Heart right ventricle (tissue), 16 donors: ENCODE measurements around the gene PAIP2. TPM values are rescaled to one million over a fixed set of nuclear protein-coding genes. Genes with fewer than 3 reads are reported as not detected.
"Not testable (repeated sequence)": the region's sequence is repeated elsewhere in the genome, so short reads cannot be mapped to it uniquely, and the experiment has no call there.

ENCODE experiments used
- ATAC-seq, 8 donors: fragments of 200-7000 bp; cut with Tn5 transposase; one replicate each; pipeline ENCODE4 v1.9.1; 2020; ENCODE audit warnings: mild to moderate bottlenecking in 8 of 8, moderate library complexity in 8 of 8, moderate number of reproducible peaks in 1 of 8
- DNase-seq, 2 donors: peaks; one replicate each; pipeline ENCODE4 v3.0.0-alpha.2; 2020
- H3K27ac ChIP-seq, 10 donors: fragments of 200-600 bp; sonication (generic) in 2 of 10; one replicate each; pipeline versions ENCODE4 v1.5.0 to v1.8.0; 2020 to 2022; ENCODE audit warnings: mild to moderate bottlenecking in 3 of 10
- H3K27me3 ChIP-seq, 7 donors: fragments of 200-600 bp; one replicate each; pipeline ENCODE4 v1.8.0; 2021 to 2022; ENCODE audit warnings: mild to moderate bottlenecking in 2 of 7
- H3K36me3 ChIP-seq, 9 donors: fragments of 200-600 bp; sonication (generic) in 1 of 9; one replicate each; pipeline versions ENCODE4 v1.5.0 to v1.8.0; 2020 to 2022; ENCODE audit warnings: mild to moderate bottlenecking in 2 of 9
- H3K4me1 ChIP-seq, 9 donors: fragments of 200-600 bp; sonication (generic) in 1 of 9; one replicate each; pipeline versions ENCODE4 v1.5.0 to v1.8.0; 2020 to 2022; ENCODE audit warnings: mild to moderate bottlenecking in 4 of 9
- H3K4me3 ChIP-seq, 10 donors: fragments of 200-600 bp; sonication (generic) in 2 of 10; one replicate each; pipeline versions ENCODE4 v1.5.0 to v1.8.0; 2020 to 2022; ENCODE audit warnings: mild to moderate bottlenecking in 7 of 10, moderate library complexity in 2 of 10
- H3K9me3 ChIP-seq, 11 donors: fragments of 200-600 bp in 10 of 11; sonication (generic) in 2 of 11; one replicate each; pipeline versions ENCODE4 v1.5.0 to v1.8.0; 2013 to 2022; ENCODE audit warnings: mild to moderate bottlenecking in 2 of 11, control low read depth in 1 of 11, moderate library complexity in 1 of 11
- WGBS, 2 donors: extraction: QIAGEN DNeasy Blood & Tissue Kit; methylation state at CpG; one replicate each; pipeline ENCODE4 v1.1.7; 2013; ENCODE audit warnings: inconsistent platforms in 1 of 2; 5-methylcytosine and 5-hydroxymethylcytosine counted together
- intact Hi-C, 10 donors: fragments of 100-400 bp; cut with DNase I; formaldehyde crosslinking; loops; one replicate each; pipeline versions ENCODE4 v1.11.1 to v1.14.2; 2022
- polyA plus RNA-seq, 2 donors: library from polyadenylated mRNA; stranded (reverse); fragments of 200-250 nt; gene quantifications; one replicate each; pipeline ENCODE4 v1.2.3, GENCODE V29; 2013
- total RNA-seq, 10 donors: library from RNA; stranded (reverse); fragmentation: NEBNext Ultra II Directional in 3 of 10; extraction: Animal tissue kit (Norgen Biotek cat#: 25700) in 3 of 10; gene quantifications; one replicate each; pipeline versions ENCODE4 v1.2.1 to v1.2.4, GENCODE V29; 2021 to 2023
- TF ChIP-seq, protein P1 (sequence below), 9 donors: fragments of 200-600 bp; sonication (generic) in 2 of 9; IDR thresholded peaks; one replicate each; pipeline versions ENCODE4 v1.5.0 to v1.8.0; 2021 to 2022; ENCODE audit warnings: antibody characterized with exemption in 9 of 9, mild to moderate bottlenecking in 5 of 9, moderate library complexity in 1 of 9
- donor health status: Arrhythmogenic right ventricular cardiomyopathy.
- donor health status: ischemic (EF 13 %, LVEDD 7.1; RV severe dilation, severe dysfunction).
- donor health status: healthy with polysubstance abuse.
- donor health status: DM: no; HTN: yes; CAD: no.
- donor health status: DM: no; HTN: no; CAD: no.
- donor health status: ischemic (EF 25% LVEDD 6.9; RV normal size, moderate dysfunction).
- donor health status: ischemic (EF 25% LVEDD 5.7; RV mildly dilated, moderate dysfunction).
- donor health status: healthy.
- donor health status: DM: yes; HTN: yes; CAD: no.
- donor health status: Ischemic cardiomyopathy.
- donor health status: ischemic (EF 35%, LVEDD 5.7; RV mildly dilated, moderate dysfunction).
- donor health status: nonischemic (EF 11% LVEDD 7.7; RV severe dilation, severe dysfunction).
- donor health status: DM: yes; HTN: yes; CAD: no.
- donor health status: PGD.
- donor health status: ischemic (EF 29% LVEDD 5.4; RV normal size, mild dysfunction).
- donor health status: nonischemic (EF 23%, LVEDD 6.1; RV moderate dilation, normal function).

PAIP2 gene
- total and polyA plus RNA-seq, 12 donors = 43.8 to 173 (median 137) TPM

DNA sequence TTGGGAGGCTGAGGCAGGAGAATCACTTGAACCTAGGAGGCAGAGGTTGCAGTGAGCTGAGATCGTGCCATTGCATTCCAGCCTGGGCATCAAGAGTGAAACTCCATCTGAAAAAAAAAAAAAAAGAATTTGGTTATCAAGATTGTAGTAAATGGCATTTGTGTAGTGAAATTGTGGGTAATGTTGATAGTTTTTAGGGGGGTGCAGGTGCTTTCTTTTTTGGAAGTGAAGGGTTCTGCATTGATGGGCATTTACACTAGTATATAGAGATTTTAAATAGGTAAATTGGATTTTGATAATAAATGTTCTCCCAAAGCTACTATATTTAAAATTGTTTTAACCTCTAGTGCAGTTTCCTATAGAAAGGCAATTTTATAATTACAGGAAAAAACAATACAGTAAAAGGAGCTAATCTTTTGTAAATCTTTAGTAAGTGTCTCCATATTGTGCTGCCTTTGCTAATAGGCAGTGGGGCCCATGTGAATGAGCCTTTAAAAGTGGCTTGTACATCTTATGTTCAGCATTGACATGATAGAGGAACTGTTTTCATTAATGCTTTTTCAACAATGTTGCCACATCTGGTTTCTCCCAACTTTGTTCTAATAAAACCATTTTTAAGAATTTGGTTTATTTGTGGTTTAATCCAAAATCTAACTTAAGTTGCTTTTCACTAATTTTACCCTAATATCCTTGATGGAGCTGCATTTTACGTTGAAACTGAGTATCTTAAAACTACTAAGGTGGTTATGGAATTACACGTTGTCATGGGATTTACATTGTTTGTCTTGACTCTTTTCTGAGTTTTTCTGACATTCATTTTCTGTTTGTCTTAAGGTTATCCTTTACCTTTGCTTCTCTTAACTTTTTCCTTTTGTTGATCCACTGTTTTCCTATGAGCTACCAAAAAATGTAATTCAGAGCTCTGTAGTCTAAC is 37.0 kb upstream of the PAIP2 start:
- no peak for ATAC-seq
- Histone ChIP-seq H3K4me1 (peaks cover 11 to 100% (median 97%) of the 10 kb centered on the region in 9 donors), H3K9me3 (no peaks in the 10 kb centered on the region), H3K36me3 (peaks cover 0 to 6% (median 0%) of the 10 kb centered on the region in 9 donors), H3K27ac (no peak overlapping the region), H3K27me3 (no peaks in the 10 kb centered on the region), H3K4me3 (no peak overlapping the region)
- DNase-seq = no peak
- 45 to 52% methylated on average over 3 of the region's 3 CpGs for WGBS, 2 donors
- intact Hi-C loops = no loop called here
- TF ChIP-seq, protein P1, sequence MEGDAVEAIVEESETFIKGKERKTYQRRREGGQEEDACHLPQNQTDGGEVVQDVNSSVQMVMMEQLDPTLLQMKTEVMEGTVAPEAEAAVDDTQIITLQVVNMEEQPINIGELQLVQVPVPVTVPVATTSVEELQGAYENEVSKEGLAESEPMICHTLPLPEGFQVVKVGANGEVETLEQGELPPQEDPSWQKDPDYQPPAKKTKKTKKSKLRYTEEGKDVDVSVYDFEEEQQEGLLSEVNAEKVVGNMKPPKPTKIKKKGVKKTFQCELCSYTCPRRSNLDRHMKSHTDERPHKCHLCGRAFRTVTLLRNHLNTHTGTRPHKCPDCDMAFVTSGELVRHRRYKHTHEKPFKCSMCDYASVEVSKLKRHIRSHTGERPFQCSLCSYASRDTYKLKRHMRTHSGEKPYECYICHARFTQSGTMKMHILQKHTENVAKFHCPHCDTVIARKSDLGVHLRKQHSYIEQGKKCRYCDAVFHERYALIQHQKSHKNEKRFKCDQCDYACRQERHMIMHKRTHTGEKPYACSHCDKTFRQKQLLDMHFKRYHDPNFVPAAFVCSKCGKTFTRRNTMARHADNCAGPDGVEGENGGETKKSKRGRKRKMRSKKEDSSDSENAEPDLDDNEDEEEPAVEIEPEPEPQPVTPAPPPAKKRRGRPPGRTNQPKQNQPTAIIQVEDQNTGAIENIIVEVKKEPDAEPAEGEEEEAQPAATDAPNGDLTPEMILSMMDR (IDR thresholded peaks at IDR 0.05) = no peak

DNA sequence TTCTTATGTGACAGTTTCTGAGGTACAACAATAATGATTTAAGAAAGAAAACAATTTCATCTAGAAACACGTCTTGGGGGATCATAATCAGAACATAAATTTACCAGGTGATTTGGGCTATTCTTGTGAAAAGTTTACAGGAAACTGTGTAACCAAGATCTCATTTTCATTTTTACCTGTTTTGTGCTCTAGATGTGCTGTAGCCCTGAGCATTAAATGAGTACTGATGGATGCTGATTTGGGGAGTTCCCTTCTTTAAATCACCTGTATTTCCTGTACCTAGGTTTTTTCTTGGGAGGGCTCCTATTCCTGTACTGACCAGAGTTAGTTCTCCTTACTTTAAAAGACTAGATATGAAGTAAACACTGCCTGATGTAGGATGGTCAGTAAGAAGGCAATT is 35.5 kb upstream of the PAIP2 start:
- 31 to 47% methylated on average over 1 of the region's 1 CpG for WGBS, 2 donors
- Histone ChIP-seq H3K27me3 (no peaks in the 10 kb centered on the region), H3K4me1 (peaks cover 6 to 100% (median 97%) of the 10 kb centered on the region in 9 donors), H3K9me3 (no peaks in the 10 kb centered on the region), H3K27ac (no peak overlapping the region), H3K36me3 (peaks cover 0 to 6% (median 0%) of the 10 kb centered on the region in 9 donors), H3K4me3 (no peak overlapping the region)
- intact Hi-C loops = no loop called here
- no peak for DNase-seq
- no peak for ATAC-seq
- TF ChIP-seq, protein P1 (IDR thresholded peaks at IDR 0.05) = no peak

DNA sequence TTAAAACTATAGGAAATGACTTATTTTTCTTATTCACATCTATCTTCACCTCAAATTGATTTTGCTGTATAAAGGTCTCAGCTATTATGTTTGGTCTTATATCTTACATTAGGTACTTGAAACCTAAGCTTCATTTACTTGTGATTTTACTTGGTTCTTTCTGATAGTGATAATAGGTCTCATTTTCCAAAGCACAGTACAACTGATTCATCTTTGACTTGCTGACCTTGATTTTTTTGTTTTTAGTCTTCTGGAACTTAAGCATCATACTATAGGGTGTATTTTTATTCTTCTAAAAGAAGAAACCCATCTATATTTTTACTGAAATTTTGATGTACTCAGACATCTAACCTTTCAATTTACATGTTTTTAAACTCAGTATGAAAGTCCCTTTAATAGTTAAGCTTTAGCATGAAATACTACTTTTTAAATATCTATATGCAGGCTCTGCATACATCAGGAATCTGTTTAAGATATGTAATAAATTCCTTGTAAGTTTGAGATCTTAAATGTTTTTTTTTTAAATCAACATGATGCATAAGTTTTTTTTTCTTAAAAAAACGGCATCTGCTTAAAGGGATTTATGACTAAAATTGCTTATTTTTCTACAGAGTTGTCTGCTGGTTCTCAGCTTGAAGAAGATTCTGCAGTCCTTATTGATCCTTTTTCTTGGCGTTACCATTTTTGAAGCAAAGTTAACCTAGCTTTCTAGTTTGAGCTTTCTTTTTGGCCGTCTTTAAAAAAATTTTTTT is 34.9 kb upstream of the PAIP2 start:
- no peak overlapping the region for H3K4me3 ChIP-seq
- H3K4me1 ChIP-seq = peaks cover 6 to 100% (median 95%) of the 10 kb centered on the region in 9 donors
- DNase-seq (no peak), ATAC-seq (no peak)
- peaks cover 0 to 4% (median 0%) of the 10 kb centered on the region in 9 donors for H3K36me3 ChIP-seq
- no peak overlapping the region for H3K27ac ChIP-seq
- 67 to 76% methylated on average over 3 of the region's 3 CpGs for WGBS, 2 donors
- H3K9me3 ChIP-seq = no peaks in the 10 kb centered on the region
- no peaks in the 10 kb centered on the region for H3K27me3 ChIP-seq
- intact Hi-C loops = no loop called here
- TF ChIP-seq, protein P1 (IDR thresholded peaks at IDR 0.05) = no peak

DNA sequence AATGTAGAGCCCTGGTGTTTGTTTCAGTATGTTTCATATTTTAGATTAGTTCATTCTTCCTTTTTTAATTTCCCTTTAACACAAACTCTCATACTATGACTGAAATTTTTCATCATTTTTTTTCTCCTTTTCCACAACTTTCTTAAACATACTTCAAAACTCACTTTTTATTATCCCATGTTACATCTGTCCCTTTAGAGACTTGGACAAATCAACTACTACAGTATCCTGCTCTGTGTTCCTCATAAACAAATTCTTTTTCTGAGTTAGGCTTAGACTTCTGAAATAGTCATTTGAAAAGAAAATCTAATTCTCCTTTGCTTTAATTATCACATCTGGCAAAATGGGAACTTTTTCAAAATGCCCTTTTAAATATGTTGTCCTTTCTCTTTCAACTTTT is 32.9 kb upstream of the PAIP2 start:
- no peak for DNase-seq
- intact Hi-C loops = no loop called here
- Histone ChIP-seq H3K9me3 (no peaks in the 10 kb centered on the region), H3K36me3 (peaks cover 0 to 6% (median 0%) of the 10 kb centered on the region in 9 donors), H3K27ac (no peak overlapping the region), H3K4me3 (no peak overlapping the region), H3K4me1 (peaks cover 6 to 100% (median 89%) of the 10 kb centered on the region in 9 donors), H3K27me3 (no peaks in the 10 kb centered on the region)
- TF ChIP-seq, protein P1 (IDR thresholded peaks at IDR 0.05) = no peak
- no peak for ATAC-seq

DNA sequence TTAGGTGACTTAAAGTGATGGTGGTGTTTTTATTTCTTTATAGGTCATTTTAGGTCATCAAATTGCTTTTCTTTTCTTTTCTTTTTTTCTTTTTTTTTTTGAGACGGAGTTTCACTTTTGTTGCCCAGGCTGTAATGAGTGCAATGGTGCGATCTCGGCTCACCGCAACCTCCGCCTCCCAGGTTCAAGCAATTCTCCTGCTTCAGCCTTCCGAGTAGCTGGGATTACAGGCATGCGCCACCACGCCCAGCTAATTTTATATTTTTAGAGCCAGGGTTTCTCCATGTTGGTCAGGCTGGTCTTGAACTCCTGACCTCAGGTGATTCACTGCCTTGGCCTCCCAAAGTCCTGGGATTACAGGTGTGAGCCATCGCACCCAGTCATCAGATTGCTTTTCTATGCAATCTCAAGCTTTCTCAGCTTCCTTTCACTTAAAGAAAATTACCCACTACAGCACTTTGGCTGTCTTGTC is 30.9 kb upstream of the PAIP2 start:
- intact Hi-C loops = not testable (repeated sequence)

More for the DNA sequence above, 30.9 kb upstream of the PAIP2 start:
- H3K27me3 ChIP-seq, DNase-seq, H3K4me3 ChIP-seq, H3K27ac ChIP-seq, H3K9me3 ChIP-seq, ATAC-seq: not testable (repeated sequence)
- 83 to 90% methylated on average over 9 of the region's 9 CpGs for WGBS, 2 donors
- Histone ChIP-seq H3K36me3 (peaks cover 0 to 16% (median 7%) of the 10 kb centered on the region in 9 donors), H3K4me1 (peaks cover 10 to 100% (median 87%) of the 10 kb centered on the region in 9 donors)
